HG02840 (cell line): ENCODE measurements around the gene ITPR3.

Experiments used
- ATAC-seq: cut with Tn5 transposase; IDR thresholded peaks from one replicate; pipeline ENCODE4 v1.9.1; 2021; ENCODE audit warnings: mild to moderate bottlenecking, moderate library complexity, moderate number of reproducible peaks; ENCODE audit not compliant: unreplicated experiment, low FRiP score

Gene ITPR3

DNA sequence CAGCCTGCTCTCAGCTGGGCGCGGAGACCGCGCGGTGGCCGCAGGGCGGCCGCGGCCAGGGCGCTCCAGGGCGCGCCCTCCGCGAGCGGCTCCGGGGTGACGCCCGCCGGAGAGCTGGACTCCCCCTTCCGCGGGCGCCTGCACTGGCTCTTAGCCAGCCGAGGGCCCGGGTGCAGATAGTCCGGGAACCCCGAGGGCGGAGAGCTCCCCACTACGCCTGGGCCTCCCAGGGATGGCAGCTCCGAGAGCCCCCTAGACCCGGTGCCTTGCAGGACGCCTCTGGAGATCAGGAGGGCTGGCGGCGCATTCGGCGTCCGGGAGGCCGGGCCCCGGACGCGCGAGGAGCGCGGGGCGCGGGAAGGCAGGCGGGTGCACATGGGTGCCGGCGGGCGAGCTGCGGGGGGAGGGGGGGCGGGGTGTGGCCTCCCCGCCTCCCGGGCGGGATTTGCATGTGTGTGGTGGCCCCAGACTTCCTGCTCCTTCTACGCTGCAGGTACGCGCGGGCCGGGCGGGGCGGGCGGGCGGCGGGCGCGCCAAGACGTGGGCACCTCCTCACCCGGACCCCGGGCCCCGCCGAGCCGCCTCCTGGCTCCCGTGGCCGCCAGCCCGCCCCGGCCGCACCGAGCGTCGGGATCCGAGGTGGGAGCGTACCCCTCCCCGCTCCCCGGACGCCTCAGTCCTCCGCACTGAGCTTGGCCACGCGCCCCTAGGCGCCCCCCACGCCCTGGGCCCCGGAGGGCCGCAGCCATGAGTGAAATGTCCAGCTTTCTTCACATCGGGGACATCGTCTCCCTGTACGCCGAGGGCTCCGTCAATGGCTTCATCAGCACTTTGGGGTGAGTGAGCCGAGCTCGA is at the start of gene ITPR3:
ITPR3 (plus strand) TSS at position 467 of the 855 bp plus-strand sequence; CDS start at position 748, 281 bp downstream.
- ATAC-seq, result peak; percentile 67

DNA sequence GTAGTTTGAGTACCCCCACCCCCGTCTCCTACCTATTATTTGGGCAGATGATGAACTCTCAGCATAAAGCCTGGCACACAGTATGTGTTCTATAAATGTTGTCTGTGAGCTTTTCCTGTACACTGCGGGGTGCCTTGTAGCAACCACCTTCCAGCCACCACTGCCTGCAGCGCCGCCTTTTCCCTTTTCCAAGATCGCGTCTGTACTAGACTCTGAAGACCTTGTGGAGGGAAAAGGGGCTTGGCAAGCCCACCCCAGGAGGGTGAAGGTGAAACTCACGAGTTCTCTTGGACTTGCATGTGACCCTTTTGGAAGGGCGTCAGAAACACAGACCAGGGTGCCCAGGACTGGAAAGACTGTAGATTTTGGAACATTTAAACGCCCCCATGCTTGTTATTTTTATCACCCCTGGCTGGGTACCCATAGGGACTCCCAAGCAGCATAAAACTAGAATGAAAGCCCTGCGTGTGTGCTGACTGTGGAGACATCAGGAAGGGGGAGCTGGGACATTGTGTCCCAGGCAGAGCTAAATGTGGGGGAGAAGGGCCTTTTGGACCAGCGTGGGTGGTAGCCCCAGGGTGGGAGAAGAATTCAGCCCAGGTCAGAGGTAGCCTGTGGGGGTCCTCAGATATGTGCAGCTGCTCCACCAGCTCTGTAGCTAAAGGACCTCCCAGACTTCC is 49.3 kb upstream of the ITPR3 start:
- ATAC-seq, result no peak

DNA sequence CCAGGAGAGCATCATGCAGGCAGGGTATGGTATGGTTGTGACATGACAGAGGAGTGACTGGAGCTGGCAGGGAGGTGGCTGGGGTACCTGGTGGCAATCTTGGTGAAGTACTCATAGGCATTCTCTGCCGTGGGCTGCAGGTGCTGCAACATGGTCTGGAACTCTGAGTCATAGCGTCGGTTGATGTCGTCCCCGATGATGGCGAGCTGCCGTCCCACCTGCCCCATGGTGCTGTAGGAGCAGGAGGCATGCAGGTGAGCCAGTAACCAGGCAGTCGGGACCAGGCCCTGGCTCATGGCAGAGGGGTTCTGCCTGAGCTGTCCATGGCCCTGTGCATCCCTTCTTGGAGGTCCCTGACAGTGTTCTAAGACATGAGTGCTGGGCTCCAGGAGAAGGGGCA is 45.9 kb upstream of the ITPR3 start:
- no peak for ATAC-seq

DNA sequence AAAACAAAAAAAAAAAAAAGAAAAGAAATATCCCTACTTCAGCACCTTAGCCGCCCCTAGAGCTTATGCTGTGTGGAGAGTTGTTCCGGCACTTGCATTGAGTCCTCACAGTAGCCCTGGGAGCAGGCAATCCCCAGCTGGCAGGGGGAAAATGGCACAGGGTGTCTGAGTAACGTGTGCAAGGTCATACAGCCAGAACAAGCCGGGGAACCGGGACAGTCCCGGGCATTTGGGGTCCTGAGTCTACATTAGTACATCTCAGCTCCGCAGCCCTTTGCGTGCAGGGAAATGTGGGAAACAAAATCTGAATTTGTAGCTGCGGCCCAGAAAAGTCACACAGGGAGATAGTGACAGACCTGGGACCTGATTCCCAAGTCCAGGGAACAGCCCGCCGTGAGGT is 44.5 kb upstream of the ITPR3 start:
- no peak for ATAC-seq

DNA sequence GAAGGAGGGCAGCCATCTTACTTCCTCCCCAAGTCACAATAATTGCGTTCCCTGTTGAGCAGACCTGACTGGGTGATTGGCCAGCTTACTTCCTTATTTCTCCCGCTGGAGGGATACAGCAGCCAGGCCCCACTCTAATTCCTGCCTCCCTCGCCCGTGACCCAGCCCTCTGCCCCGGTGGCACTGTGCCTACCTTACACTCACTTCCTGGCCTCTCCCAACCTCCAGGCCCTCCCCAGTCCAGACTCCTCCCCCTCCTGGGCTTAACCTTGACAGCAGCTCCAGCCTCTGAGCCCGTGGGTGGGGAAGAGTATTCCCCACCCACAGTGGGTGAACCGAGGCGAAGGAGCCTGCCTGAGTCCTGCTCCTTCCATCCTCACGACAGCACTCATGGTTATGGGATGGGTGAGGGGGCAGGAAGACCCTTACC is 44.0 kb upstream of the ITPR3 start:
- ATAC-seq, result no peak

DNA sequence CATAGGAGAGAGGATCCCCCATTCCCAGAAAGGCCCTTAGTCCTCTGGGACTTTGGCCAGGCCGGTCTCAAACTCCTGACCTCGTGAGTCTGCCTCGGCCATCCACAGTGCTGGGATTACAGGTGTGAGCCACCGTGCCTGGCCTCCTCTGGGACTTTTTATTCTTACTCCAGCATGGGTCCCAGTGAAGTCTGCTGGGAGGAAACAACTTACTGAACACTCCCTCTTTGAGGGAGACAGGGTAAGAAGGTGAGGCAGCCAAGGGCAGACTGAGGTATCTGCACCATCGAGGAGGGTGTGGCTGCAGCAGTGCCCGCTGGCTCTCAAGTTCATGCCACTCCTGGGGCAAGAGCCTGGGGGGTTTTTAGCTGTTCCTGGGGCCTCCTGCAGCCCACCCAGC is 43.4 kb upstream of the ITPR3 start:
- ATAC-seq, result no peak

DNA sequence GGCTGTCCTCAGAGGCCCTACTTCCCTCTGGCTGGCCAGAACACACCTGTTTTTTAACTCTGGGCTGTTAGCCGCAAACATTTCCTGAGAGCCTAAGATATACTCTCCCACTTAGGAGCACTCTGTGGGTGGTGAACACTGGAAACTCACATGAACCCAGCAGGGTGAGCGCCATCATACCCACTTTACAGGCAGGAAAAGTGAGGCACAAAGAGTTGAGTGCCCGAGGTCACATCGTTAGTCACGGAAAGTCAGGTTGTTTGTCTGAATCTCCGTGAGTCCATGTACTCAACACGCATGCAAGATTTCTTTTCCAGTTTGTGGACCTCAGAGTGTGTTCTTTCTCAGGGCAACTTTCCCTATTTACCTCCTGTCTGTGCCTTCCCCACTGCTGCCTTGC is 43.0 kb upstream of the ITPR3 start:
- ATAC-seq, result no peak

DNA sequence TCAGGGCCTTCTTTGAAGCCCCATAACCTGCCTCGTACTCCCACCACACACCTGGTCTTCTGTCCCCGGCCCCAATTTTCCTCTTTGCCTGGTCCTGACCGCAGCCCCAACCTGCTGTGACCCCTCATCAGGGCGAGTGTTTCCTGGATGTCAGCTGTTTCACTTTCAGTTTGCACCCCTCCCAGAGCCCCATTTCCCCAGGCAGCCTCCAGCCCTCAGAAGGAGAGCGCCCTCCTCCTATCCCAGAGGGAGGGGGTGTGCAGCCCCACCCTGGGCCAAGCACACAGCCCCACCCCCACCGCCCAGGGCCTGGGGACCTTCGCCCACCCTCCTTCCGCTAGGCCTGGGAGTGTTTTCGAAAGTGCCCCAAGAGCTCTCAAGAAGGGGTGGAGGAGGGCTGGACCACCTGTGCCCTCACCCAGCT is 42.5 kb upstream of the ITPR3 start:
- no peak for ATAC-seq

DNA sequence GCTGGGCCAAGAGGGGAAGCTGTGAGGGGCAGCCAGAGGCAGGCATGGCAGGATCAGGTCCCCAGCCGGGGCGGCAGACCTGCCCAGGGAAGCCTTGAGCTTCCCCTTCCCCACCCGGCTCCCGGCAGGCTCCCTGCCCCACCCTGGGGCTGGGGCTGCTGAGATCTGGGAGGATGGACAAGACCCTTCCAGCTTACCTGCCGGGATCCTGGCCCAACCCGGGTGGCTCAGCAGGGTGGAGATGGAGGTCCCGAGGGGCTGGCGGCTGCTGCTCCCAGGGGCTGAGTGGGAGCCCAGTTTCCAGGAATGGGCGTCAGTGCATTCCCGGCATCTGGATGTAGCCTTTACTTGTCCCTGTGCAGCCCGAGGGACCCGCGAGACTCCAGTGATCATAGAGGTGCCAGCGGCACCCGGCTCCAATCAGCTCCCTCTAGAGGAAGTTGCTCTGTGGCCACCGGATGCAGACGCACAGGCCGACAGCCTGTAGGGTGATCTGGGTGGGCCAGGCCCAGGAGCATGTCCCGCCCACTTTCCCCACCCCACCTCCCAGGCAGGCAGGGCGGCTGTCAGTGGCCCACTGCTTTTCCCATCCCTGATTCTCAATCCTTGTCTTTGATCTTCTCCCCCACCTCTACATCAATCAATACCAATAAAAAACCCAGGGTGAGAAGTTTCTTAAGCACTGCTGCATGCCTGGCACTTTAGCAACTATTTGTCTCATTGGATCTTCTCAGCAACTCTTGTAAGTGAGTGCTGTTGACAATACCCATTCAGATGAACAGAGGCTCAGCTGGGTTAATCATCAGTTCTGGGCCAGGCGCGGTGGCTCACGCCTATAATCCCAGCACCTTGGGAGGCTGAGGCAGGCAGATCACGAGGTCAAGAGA is 41.1 kb upstream of the ITPR3 start, which contains the start of gene BAK1:
BAK1 (minus strand) TSS at position 449 of the 887 bp plus-strand sequence. CDS start 2,672 bp downstream, outside the sequence.
- ATAC-seq, result peak; percentile 71

DNA sequence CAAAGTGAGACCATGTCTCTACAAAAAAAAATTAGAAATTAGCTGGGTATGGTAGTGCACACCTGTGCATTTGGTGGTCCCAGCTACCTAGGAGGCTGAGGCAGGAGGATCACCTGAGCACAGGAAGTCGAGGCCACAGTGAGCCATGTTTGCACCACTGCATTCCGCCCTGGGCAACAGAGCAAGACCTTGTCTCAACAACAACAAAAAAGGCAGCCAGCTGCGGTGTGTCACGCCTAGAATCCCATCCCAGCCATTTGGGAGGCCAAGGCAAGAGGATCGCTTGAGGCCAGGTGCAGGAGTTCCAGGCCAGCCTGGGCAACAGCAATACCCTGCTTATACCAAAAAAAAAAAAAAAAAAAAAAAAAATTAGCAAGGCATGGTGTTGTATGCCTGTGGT is 39.9 kb upstream of the ITPR3 start:
- no peak for ATAC-seq

DNA sequence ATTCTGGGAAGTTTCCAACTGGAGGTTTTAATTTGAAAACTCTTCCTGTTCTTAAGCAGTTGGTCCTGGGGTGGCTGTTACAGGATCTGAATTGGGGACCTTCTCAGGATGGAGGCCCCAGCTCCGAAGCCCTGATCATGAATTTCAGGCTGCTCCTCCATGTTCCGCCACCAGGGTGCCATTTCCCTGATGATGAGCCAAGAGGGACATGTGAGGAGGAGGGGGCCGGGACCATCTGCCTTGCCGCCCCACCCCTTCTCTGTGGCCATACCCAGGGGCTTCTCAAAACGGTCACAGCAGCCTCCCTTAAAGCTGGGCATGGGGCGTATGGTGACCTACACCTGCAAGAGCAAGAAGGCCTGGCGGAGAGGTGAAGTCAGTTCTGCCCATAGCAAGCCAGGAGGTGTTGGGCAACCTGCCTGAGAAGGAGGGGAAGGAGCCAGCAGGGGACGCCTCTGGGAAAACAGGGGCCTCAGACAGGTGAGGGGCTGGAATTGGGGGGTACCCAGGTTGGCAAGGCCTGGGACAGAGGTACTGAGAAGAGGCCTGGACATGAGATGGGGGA is 37.4 kb upstream of the ITPR3 start:
- ATAC-seq, result no peak

DNA sequence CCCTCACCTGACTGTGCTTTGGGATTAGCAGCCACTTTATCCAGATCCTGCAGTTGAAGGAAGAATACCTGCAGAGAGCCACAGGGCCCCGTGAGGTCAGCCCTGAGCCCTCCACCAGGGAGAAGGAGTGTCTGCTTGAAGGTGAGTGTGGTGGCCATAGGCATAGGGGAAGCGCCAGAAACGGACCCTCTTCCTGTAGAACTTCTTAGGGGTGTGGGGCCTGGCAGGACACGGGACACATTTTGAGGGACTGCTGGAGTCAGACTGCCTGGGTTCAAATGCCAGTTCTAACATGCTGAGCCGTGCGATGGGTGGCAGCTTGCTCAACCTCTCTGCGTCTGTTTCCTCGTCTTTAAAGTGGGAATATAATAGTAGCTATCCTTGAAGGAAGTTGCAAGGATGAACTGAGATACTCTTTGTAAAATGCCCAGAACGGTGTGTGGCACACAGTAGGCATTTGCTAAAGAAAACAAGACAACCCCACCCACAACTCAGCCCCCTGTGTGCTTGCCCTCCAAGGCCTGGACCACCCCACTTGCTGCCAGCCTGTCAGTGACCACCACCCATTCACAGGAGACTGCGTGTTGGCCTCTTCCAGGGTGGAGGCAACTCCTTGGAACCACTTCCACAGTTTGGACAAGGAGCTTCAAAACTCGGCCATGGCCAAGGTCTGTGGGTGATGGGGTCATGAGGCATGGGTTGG is 36.3 kb upstream of the ITPR3 start:
- no peak for ATAC-seq

DNA sequence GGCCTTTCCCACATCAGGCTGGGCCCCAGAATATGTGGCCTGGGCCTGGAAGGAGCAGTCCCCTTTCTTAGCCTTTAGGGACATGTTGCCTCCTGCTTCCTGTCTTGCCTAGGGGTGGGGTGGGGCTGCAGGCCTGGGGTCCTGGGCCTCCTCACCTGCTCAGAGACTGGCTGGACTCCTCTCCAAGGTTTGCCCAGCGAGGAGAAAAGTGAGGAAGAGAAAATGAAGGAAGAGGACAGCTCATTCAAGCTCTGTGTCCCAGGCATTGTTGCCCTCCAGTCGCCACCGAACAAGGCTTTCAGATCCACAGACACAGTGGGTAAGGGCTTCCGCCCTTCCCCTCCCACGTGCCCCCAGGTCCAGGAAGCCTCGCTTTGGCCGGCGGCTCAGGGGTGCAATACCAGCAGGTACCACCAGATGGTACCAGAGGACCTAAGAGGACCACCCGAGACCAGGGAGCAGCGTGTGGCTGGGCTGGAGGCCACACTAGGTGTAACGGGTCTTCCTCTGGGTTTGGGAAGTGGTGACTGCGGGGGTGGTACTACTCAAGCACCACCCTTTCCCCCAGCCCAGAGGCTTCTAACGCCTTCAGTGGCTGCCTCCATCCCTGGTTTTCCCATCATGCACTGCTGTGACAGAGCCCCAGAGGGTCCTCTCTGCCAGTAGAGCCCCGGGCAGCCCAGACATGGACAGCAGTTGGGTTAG is 35.6 kb upstream of the ITPR3 start:
- ATAC-seq, result peak; percentile 48

DNA sequence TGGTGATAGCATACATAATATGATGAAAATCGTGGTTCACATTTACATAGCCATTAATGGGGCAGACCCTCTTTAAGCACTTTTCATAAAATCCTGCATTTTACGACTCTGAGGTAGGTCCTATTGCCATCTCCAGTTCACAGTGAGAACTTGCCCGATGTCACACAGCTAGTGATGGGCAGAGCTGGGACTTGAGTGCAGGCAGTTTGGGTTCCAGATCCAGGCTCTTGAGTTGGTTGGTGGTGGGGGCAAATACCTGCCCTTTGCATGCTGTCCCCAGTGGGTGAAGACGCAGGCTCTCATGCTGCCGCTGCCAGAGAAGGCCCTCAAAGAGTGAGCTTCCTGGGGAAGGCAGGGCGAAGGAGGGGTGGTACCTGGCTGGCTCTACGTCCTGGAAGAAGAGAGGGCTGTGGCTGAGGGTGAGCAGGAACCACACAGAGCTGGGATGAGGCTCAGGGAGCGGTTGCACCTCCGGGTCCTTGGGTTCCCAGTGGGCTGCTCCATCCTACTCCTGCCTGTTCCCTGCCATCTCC is 34.9 kb upstream of the ITPR3 start:
- no peak for ATAC-seq

DNA sequence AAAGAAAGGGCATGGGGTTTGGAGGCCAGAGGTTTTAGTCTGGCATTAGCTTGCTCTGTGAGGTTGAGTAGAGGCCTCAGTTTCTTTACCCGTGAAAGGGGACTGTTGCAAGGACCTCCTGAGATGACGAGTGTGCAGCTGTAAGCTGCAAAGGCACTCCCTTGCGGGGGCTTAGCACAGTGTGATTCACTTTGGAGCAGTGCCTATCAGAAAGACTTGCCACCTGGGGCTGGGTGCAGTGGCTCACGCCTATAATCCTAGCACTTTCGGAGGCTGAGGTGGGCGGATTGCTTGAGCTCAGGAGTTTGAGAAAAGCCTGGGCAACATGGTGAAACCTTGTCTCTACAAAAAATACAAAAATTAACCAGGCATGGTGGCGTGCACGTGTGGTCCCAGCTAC is 33.6 kb upstream of the ITPR3 start:
- no peak for ATAC-seq

DNA sequence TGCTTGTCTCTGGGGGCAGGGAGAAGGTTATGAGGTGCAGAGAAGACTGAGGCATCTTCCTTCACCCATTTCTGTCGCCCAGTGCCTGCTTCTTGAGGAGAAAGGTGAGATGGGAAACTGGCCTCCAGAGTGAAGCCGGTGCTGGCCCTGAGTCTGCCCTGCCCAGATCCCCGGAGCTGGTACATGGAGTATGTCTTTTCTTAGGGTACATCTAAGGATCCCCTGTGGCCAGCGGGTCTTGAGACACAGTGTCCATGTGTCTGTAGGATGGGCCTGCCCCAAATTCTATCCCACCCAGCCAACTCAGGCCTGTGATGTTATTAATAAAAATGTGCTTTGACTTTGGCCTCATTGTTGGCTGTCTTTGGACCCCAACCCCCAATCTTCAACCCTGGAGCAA is 32.2 kb upstream of the ITPR3 start:
- no peak for ATAC-seq

DNA sequence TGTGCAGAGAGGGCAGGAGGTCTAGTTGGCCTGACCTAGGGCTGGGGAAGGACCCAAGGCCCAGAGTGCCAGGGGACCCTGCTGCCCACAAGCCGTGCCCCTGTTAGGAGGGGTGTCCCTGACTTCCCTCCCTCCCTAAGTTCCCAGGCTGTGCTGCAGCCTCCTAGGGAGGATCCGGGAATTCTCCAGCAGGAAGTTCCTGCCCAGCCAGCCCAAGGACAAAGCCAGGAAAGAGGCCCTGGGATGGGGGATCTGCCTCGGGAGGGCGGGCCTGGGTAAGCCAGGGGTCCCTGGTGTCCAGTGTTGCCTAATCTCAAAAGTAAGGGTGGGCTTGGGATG is 31.8 kb upstream of the ITPR3 start:
- no peak for ATAC-seq

DNA sequence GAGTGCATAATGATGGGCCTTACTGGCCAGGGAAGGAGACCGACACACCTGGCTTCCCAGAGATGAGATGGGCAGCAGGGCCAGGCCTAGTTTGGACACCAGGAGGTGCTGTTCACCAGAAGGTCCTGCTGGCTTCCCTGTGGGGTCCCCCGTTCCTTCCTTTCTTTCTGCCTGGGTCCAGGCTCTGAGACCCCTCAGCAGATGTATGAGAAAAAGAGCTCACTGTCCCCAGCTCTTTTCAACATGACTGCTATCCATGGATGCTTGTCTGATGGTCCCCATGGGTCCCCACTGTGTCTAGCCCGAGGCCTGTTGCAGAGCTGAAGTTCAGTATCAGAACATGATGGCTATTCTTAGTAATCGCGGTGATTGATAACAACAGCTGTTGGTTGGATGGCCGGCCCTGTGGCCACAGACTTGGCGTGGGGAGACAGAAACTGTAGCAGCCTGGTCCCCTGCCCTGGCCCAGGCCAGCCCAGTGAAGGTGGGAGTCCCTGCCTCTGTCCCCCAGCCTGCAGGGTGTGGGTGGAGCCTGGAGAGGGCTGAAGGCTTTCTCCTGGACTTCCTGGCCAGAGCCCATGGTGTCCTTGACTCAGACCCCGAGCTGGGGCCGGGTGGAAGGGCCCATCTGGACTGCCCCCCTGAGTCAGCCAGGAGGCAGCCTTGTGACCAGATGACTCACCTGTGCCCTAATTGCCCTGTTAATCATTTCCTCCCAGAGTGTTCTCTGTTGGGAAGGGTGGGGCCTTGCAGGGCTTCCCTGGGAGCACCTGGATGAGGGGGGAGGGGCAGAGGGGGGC is 31.2 kb upstream of the ITPR3 start:
- no peak for ATAC-seq
